ENCODE data around the gene GALK1.
"Not testable (repeated sequence)": the region's sequence is repeated elsewhere in the genome, so short reads cannot be mapped to it uniquely, and the experiment has no call there.

Gene GALK1

DNA sequence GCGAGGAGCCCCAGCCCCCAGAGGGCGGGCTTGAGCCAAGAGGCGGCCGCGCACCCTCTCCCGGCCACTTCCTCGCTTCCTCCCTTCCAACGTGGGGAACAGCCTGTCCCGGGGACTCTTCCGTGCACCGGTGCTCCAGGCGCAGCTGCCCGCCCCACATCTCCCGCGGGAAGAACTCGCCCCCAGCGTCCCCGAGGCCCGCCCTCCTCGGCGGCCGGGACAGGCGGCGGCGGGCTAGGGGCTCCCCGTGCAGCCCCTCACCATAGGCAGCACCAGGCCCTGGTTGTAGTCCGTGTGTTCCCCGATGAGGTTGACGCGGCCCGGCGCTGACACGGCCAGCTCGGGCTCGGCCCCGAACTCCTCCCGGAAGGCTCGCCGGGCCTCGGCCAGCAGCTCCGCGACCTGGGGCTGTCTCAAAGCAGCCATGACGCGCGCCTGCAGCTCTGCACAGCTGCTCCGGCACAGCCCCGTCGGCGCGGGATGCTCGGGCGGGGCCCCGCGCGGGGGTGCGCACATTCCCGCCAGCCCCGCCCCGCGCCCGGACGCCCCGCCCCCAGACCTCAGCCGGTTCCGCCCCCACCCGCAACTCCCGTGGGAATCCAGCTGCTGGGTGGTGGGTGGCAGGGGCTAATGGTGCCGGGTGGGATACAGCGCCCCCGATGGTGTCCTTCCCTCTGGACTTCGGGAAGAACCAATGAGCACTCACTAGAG is at the start of gene GALK1:
GALK1 (minus strand) TSS at position 482 of the 711 bp plus-strand sequence; CDS start at position 426, 56 bp downstream.
- peak; percentile 75 for DNase-seq
- in situ Hi-C loops (cut with HindIII; ENCODE audit: low pct_ligation_motif_present, low pct_unique_long_range_greater_than_20kb, low sequenced_read_pairs): no loop called here

DNA sequence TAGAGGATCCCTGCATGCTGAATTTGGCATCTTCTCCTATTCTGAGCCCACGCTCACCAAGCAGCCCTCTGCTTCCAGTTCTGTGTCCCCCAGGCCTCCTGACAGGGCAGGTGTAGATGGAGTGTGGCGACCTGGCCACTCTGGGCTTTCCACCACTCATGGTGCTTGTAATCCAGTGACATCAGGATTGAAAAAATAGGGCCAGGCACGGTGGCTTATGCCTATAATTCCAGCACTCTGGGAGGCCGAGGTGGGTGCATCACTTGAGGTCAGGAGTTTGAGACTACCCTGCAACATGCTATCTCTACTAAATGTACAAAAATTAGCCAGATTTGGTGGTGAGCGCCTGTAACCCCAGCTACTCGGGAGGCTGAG is 49.0 kb upstream of the GALK1 start:
- no peak for DNase-seq
- in situ Hi-C loops (cut with HindIII; ENCODE audit: low pct_ligation_motif_present, low pct_unique_long_range_greater_than_20kb, low sequenced_read_pairs): no loop called here

DNA sequence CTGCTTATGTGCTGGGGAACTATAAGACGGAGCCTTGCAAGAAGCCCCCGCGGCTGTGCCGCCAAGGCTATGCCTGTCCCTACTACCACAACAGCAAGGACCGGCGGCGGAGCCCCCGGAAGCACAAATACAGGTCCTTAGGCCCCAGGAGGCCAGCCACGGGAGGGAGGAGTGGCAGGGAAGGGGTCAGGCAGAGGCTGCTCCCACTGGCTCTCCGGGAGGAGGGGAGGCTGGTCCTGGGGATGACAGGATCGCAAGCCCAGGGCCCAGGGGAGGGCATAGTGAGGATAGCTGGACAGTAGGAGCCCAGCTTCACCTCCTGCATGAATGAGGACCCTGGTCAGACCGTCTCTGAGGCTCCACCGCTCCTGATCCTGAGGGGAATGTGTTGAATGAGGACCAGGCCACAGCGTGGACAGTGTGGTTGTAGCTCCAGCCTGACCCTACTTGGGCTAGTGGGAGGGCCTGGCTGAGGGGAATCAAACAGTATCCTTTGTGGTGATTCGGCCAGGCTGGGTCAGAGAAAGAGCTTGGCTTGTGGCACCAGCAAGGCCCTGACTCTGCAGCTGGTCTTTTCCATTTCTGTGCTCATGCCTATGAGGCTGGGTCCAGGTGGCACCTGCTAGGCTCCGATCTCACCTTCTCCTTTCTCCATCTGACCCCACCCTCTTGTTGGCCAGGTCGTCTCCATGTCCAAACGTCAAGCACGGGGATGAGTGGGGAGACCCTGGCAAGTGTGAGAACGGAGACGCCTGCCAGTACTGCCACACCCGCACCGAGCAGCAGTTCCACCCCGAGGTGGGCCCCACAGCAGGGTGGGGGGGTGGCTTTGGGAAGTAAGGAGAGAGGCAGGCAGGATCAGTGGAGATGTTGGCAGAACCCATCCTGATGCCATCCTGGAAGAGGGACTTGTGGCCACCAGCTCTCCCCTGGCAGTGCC is 48.4 kb upstream of the GALK1 start:
- no peak for DNase-seq
- in situ Hi-C loops (cut with HindIII; ENCODE audit: low pct_ligation_motif_present, low pct_unique_long_range_greater_than_20kb, low sequenced_read_pairs): no loop called here

DNA sequence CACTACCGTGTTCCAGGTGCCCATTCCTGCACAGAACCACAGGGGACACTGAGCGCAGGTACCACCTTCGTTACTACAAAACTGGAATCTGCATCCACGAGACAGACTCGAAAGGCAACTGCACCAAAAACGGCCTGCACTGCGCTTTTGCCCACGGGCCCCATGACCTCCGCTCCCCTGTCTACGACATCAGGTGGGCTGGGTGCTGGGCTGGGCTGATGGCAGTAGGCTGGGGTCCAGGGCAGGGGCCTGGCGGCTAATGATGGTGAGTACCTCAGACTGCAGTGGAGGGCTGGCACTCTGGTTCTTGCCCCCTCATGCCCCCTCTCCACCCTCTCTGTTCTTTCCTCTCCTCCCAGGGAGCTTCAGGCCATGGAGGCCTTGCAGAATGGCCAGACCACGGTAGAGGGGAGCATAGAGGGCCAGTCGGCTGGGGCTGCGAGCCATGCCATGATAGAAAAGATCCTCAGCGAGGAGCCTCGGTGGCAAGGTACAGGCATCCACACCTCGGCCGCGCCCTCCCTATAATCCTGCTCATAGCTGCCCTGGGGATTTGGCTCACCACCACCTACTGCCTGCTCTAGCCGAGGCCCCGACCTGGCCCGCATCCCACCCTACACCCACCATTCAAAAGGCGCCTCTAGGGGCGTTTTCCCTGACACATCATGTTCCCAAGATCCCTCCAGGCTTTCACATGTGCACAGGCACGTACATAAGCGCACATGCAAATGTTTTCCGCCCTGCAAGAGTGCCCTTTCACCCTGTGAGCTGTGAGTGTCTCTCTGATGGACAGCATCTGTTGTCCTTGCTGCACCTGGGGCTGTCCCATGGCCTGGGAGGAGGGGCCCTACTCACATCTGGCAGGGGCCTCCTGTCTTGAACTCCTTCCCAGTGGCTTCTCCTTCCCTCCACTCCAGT is 47.4 kb upstream of the GALK1 start:
- DNase-seq: no peak
- in situ Hi-C loops (cut with HindIII; ENCODE audit: low pct_ligation_motif_present, low pct_unique_long_range_greater_than_20kb, low sequenced_read_pairs): no loop called here

DNA sequence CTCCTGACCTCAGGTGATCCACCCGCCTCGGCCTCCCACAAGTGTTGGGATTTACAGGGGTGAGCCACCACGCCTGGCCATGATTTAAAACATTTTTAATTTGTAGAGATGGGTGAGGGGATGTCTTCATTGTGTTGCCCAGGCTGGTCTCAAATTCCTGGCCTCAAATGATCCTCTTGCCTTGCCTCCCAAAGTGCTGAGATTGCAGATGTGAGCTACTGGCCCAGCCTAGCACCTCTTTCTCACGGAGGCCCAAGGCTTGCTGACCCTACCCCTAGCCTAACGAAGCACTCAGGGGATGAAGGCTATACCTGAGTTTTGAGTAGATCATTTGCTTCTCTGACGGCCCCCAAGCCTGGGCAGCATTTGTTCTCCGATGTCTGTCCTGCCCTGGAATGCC is 46.2 kb upstream of the GALK1 start:
- in situ Hi-C loops (cut with HindIII; ENCODE audit: low pct_ligation_motif_present, low pct_unique_long_range_greater_than_20kb, low sequenced_read_pairs): no loop called here
- DNase-seq: no peak

DNA sequence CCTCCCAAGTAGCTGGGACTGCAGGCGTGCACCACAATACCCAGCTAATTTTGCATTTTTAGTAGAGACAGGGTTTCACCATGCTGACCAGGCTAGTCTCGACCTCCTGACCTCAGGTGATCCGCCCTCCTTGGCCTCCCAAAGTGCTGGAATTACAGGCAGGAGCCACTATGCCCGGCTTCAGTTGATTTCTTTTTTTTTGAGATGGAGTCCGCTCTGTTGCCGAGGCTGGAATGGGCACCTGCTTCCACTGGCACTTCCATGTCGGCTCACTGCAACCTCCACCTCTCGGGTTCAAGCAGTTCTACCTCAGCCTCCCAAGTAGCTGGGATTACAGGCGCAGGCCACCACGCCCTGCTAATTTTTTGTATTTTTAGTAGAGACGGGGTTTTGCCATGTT is 45.8 kb upstream of the GALK1 start:
- DNase-seq; in situ Hi-C loops (cut with HindIII; ENCODE audit: low pct_ligation_motif_present, low pct_unique_long_range_greater_than_20kb, low sequenced_read_pairs): not testable (repeated sequence)

DNA sequence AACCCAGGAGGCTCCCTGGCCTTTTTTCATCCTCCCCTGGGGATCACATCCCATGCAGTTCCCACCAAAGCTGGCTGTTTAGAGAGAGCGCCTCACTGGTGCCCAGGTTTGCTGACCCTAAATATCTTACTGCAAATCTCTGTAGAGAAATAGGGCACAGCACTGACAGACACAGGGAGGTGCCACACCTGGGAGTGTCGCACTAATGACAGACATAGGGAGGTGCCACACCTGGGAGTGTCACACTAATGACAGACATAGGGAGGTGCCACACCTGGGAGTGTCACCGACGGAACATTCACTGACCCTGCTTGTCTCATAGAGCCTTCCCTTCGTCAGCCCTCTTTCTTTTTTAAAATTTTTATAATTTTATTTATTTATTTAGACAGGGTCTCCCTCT is 45.2 kb upstream of the GALK1 start:
- in situ Hi-C loops (cut with HindIII; ENCODE audit: low pct_ligation_motif_present, low pct_unique_long_range_greater_than_20kb, low sequenced_read_pairs): no loop called here
- DNase-seq: no peak

DNA sequence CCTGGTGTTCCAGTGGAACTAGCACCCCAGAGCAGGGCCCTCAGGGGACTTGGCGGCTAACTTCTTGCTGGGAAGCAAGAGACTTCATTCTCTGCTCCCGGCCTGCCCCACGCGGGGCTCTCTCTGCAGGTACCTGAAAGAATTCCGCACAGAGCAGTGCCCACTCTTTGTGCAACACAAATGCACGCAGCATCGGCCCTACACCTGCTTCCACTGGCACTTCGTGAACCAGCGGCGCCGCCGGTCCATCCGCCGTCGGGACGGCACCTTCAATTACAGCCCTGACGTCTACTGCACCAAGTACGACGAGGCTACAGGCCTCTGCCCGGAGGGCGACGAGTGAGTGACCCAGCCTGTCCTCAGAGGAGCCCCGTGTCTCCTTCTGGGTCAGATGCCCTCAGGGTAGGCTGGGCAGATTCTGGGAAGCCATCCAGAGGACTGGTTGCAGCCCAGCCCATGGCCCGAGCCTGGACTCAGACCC is 44.7 kb upstream of the GALK1 start:
- no peak for DNase-seq
- in situ Hi-C loops (cut with HindIII; ENCODE audit: low pct_ligation_motif_present, low pct_unique_long_range_greater_than_20kb, low sequenced_read_pairs): no loop called here

DNA sequence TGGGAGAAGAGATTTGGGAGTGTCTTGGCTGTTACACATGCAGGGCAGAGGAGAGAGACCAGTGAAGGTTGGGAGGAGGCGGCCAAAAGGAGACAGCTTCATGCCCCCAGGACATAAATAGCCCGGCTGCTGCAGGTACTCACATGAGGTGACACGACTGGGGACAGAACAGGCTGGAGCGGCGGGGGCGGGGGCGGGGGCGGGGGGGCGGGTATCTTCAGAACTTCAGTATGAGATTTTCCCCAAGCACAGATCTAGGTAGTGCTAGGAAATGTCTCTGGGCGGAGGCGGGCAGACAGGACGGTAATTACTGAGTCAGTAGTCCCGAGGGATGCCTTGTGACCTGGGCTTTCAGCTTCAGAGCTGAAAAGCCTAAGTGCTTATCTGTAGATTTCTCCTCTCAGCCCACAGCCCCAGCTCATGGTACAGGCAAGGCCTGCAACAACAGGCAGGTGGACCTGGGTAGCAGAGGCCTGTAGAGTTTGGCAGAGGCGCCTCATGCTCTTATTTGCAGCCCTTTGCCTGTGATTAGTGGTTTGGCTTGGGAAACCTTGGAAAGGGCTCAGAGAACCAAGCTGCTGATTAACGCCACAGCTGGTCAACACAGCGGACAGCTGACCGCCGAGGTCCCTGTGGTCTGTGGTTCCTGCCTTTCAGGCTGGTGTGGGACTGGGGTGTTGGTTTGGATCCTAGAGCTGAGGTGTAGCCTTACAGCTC is 44.1 kb upstream of the GALK1 start:
- peak; percentile 71 for DNase-seq
- in situ Hi-C loops (cut with HindIII; ENCODE audit: low pct_ligation_motif_present, low pct_unique_long_range_greater_than_20kb, low sequenced_read_pairs): no loop called here

DNA sequence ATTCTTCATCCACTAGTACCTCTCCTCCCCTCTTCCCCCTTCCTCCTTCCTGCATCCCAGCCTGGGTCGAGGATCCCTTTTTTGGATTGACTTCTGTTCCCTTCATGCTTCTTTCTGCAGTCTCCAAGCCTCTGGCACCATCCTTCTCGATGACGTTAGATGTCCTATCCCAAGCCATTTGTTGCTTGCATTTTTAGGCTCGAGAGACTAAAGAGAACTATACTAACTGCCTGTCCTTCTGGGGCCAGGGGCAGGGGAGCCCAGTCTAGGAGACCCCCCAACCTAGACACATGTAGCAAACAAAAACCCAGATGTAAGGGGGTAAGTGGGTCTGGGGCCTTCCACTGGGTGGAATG is 43.5 kb upstream of the GALK1 start:
- DNase-seq: no peak
- in situ Hi-C loops (cut with HindIII; ENCODE audit: low pct_ligation_motif_present, low pct_unique_long_range_greater_than_20kb, low sequenced_read_pairs): no loop called here

DNA sequence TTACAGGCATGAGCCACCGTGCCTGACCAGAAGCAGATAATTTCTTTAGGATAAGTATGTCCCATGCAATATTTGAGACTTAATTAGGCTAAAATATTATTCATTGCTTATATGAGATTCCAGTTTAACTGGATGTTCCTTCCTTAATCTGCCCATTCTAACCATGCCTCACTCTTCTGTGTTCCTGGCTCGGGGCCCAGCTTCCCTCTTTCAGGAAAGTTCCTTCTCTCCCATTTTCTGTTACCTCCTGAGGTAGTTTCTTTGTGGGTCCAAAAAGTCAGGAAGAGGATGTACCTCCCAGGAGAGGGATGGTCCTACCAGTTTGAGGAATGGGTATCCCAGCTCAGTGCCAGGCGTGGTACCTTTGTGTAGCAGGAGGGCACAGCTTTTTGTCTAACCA is 42.9 kb upstream of the GALK1 start:
- DNase-seq: no peak
- in situ Hi-C loops (cut with HindIII; ENCODE audit: low pct_ligation_motif_present, low pct_unique_long_range_greater_than_20kb, low sequenced_read_pairs): no loop called here

DNA sequence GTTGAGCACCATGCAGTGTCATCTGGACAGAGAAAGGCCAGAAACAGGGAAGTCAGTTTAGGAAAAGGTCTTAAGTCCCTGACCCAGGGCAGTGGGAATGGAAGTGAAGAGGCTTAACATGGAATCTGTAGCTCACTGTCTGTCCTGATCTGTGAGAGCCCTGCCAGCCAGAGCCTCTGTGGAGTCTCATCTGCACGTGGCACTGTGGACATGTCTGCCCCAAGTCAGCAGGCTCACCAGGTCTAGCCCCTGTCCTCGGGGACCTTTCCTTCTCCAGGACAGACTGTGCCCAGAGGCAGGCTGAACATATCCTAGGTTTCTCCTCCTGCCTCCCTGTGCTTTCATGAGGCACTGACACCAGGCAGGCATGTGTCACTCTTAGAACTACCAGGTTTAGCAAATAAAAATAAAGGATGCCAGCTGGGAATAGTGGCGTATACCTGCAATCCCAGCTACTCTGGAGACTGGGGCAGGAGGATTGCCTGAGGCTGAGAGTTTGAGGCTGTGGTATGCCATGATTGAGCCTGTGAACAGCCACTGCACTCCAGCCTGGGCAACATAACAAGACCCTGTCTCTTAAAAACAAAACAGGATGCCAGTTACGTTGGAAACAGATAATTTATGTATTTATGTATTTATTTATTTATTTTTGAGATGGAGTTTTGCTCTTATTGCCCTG is 42.0 kb upstream of the GALK1 start:
- DNase-seq: no peak
- in situ Hi-C loops (cut with HindIII; ENCODE audit: low pct_ligation_motif_present, low pct_unique_long_range_greater_than_20kb, low sequenced_read_pairs): no loop called here

DNA sequence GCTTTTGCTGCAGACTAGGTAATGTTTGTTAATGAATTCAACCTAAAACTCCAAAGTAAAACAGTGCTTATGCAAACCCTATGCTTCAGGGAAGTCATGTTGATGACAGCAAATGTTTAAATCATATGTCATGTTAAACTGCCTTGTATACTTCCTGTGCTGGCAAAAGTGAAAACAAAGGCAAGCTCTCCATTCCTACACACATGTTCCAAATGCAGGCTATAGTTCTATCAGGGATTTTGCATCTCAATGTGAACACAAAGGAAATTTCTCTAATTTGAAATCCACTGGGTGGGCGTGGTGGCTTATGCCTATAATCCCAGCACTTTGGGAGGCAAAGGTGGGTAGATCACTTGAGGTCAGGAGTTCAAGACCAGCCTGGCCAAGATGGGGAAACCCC is 38.9 kb upstream of the GALK1 start:
- in situ Hi-C loops (cut with HindIII; ENCODE audit: low pct_ligation_motif_present, low pct_unique_long_range_greater_than_20kb, low sequenced_read_pairs): no loop called here
- DNase-seq: no peak

DNA sequence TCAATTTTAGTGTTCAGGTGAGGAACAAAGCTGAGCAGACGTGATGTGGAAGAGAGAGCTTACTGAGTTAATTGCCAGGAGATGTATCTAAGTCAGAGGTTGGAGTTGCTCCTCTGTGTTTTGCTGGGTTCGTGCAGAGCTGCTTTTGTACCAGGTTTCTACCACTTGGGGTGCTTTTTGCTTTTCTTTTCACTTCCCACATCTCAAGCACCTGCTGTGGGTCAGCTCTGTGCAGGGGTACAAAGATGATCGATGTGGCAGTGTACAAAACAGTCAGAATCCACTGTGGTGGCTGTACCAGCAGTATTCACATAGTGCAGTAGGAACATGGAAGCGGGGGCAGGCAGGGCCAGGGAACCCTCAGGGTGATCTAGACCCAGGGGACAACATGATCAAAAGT is 34.4 kb upstream of the GALK1 start:
- in situ Hi-C loops (cut with HindIII; ENCODE audit: low pct_ligation_motif_present, low pct_unique_long_range_greater_than_20kb, low sequenced_read_pairs): no loop called here
- DNase-seq: no peak

DNA sequence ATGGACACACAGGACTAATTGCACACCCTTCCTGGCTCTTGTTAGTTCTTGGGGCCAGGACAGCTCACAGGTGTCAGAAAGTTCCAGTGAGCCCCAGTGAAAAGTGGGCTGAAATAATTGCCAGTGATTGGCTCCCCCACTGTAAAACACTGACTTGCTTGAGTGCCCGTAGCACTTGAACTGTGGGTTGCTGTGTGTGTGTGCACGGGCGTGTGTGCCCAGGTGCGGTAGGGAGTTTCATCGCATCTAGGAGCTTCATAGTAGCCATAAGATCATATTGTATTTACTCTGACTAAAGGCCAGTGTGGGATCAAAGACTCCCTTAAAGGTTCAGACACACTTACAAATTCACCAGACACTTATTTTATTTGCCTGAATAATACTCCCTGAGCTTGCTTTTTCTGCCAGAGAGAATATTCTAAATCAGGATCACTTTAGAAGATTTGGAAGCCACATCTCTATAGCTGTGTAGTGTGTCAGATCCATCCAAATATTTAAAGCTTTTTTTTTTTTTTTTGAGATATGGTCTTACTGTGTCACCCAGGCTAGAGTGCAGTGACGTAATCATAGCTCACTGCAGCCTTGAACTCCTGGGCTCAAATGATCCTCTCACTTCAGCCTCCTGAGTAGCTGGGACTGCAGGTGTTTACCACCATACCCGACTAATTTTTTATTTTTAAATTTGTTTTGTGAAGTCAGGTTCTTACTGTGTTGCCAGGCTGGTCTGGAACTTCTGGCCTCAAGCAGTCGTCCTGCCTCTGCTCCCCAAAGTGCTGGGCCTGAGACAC is 31.0 kb upstream of the GALK1 start:
- in situ Hi-C loops (cut with HindIII; ENCODE audit: low pct_ligation_motif_present, low pct_unique_long_range_greater_than_20kb, low sequenced_read_pairs): no loop called here
- no peak for DNase-seq

DNA sequence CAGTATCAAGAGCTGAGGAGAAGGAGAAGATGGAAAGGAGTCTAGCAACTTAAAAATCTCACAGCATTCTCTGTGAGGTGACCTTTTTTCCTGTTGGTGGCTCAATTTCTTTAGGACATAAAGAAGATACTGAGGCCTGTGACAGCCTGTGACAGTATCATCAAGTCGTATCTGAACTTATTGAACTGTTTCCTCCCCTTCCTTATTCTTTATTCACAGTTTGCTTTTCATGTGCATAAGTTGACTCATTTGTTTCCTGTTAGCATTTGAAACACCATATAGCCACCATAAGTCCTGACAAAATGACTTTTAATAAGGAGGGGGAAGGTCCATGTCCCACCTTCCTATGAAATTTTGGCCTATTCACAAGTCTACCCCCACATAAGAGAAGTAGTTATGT is 28.5 kb upstream of the GALK1 start:
- in situ Hi-C loops (cut with HindIII; ENCODE audit: low pct_ligation_motif_present, low pct_unique_long_range_greater_than_20kb, low sequenced_read_pairs): no loop called here
- DNase-seq: no peak

DNA sequence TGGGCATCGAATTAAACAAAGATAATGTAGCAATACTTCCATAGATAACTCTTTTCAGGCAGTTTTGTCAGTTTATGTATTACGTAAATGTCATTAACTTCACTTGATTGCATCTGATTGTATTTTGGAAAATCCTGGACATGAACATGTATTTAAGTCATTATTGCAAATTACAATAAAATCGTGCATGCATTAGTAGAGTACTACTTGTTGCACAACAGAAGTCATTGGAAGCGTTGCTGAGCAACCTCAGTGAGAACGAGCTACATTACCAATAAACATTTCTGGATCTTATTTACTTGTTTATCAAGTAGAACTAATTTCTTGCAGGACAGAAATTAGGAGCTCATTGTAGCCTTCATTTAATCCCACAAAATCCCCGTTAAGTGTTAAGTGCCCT is 26.3 kb upstream of the GALK1 start:
- in situ Hi-C loops (cut with HindIII; ENCODE audit: low pct_ligation_motif_present, low pct_unique_long_range_greater_than_20kb, low sequenced_read_pairs): no loop called here
- no peak for DNase-seq
